B cell (primary cell): ENCODE results near the gene CEP250. TPM values are rescaled to one million over a fixed set of nuclear protein-coding genes. Genes with fewer than 3 reads are reported as not detected.

Experiments used
- ATAC-seq: fragments of 200-7000 bp; cut with Tn5 transposase; one replicate; pipeline ENCODE4 v1.10.0; 2021; ENCODE audit warnings: low read depth, mild to moderate bottlenecking, moderate number of reproducible peaks, moderate library complexity
- CTCF ChIA-PET: fragments of 350-600 bp; sonication (Branson Sonifier 250); formaldehyde crosslinking; loops from one replicate; lab custom pipeline; 2021; ENCODE audit warnings: antibody characterized with exemption, inconsistent platforms; lab: Charles Lee
- POLR2A ChIA-PET: fragments of 350-600 bp; sonication (Branson Sonifier 250); formaldehyde crosslinking; loops from one replicate; lab custom pipeline; 2021; ENCODE audit warnings: antibody characterized with exemption; lab: Charles Lee
- DNase-seq: peaks from one replicate; pipeline ENCODE4 v3.0.0; 2013
- H2AFZ ChIP-seq: 2 replicates; pipeline ENCODE4 v1.6.1; 2012; ENCODE audit warnings: mild to moderate bottlenecking, low read depth, low read length; ENCODE audit not compliant: insufficient read depth, poor library complexity, severe bottlenecking
- H3K27ac ChIP-seq, 2 donors: 1 replicate in 1 of 2; 2 replicates in 1 of 2; pipeline ENCODE4 v1.5.1; 2012 to 2013; ENCODE audit warnings: low read length in 2 of 2, mild to moderate bottlenecking in 2 of 2, moderate library complexity in 1 of 2
- H3K27me3 ChIP-seq, 4 experiments: fragments of 200-600 bp in 1 of 4; sonication (generic) in 1 of 4; replicated peaks in 1 of 4; 1 replicate in 2 of 4; 2 replicates in 2 of 4; pipeline versions ENCODE4 v1.6.1 to v1.7.0; 2013 to 2016; ENCODE audit warnings: low read length in 3 of 4, mild to moderate bottlenecking in 2 of 4, mixed read lengths in 1 of 4, moderate library complexity in 1 of 4; ENCODE audit not compliant: insufficient read depth in 4 of 4, control insufficient read depth in 3 of 4; ENCODE audit errors: control extremely low read depth in 1 of 4
- H3K36me3 ChIP-seq, 2 experiments: replicated peaks in 1 of 2; 1 replicate in 1 of 2; 2 replicates in 1 of 2; pipeline versions ENCODE4 v1.6.1 to v1.7.1; 2013; ENCODE audit warnings: low read length in 1 of 2; ENCODE audit not compliant: insufficient read depth in 2 of 2, control insufficient read depth in 1 of 2; ENCODE audit errors: control extremely low read depth in 1 of 2, extremely low read depth in 1 of 2
- H3K4me1 ChIP-seq, 2 donors: fragments of 200-600 bp in 1 of 2; sonication (generic) in 1 of 2; 1 replicate in 1 of 2; 2 replicates in 1 of 2; pipeline versions ENCODE4 v1.5.1 to v1.6.1; 2013 to 2017; ENCODE audit warnings: low read length in 2 of 2; ENCODE audit not compliant: control insufficient read depth in 2 of 2, insufficient read depth in 2 of 2
- H3K4me2 ChIP-seq: replicated peaks from 2 replicates; pipeline ENCODE3; 2012; ENCODE audit warnings: mild to moderate bottlenecking, low read depth, low read length; ENCODE audit not compliant: poor library complexity, severe bottlenecking
- H3K4me3 ChIP-seq, 5 experiments: fragments of 200-600 bp in 1 of 5; sonication (generic) in 1 of 5; 1 replicate in 3 of 5; 2 replicates in 2 of 5; pipeline versions ENCODE4 v1.5.1 to v1.7.0; 2011 to 2016; ENCODE audit warnings: low read length in 4 of 5, mild to moderate bottlenecking in 4 of 5, low read depth in 2 of 5, control low read depth in 1 of 5, moderate library complexity in 1 of 5; ENCODE audit not compliant: insufficient read depth in 1 of 5; ENCODE audit errors: control extremely low read depth in 1 of 5, extremely low read depth in 1 of 5
- H3K79me2 ChIP-seq: fragments of 200-600 bp; sonication (generic); one replicate; pipeline ENCODE4 v1.6.0; 2016; ENCODE audit warnings: low read length; ENCODE audit not compliant: control insufficient read depth, insufficient read depth
- H3K9ac ChIP-seq: fragments of 200-600 bp; sonication (generic); 2 replicates; pipeline ENCODE4 v1.6.1; 2017; ENCODE audit warnings: mild to moderate bottlenecking, low read length, moderate library complexity
- H3K9me3 ChIP-seq, 3 donors: one replicate each; pipeline versions ENCODE4 v1.6.1 to v1.7.1; 2013; ENCODE audit warnings: low read length in 2 of 3; ENCODE audit not compliant: control insufficient read depth in 2 of 3, insufficient read depth in 1 of 3; ENCODE audit errors: control extremely low read depth in 1 of 3
- H4K20me1 ChIP-seq: 2 replicates; pipeline ENCODE4 v1.6.0; 2012; ENCODE audit warnings: mild to moderate bottlenecking, low read length; ENCODE audit not compliant: insufficient read depth, control insufficient read depth, poor library complexity, severe bottlenecking
- H3K27ac Mint-ChIP-seq: one replicate; pipeline ENCODE4 v1.8.0; 2021; ENCODE audit warnings: mixed read lengths
- H3K27me3 Mint-ChIP-seq: one replicate; pipeline ENCODE4 v1.8.0; 2021; ENCODE audit warnings: mixed read lengths
- H3K4me1 Mint-ChIP-seq: one replicate; pipeline ENCODE4 v1.8.0; 2021; ENCODE audit warnings: mixed read lengths
- H3K4me3 Mint-ChIP-seq: one replicate; pipeline ENCODE4 v1.8.0; 2021; ENCODE audit warnings: mixed read lengths
- H3K9me3 Mint-ChIP-seq: one replicate; pipeline ENCODE4 v1.8.0; 2022; ENCODE audit warnings: mixed read lengths; ENCODE audit not compliant: insufficient read depth
- CTCF ChIP-seq: fragments of 200-600 bp; IDR thresholded peaks from one replicate; pipeline ENCODE4 v1.8.0; 2022; ENCODE audit warnings: antibody characterized with exemption, mild to moderate bottlenecking
- EZH2 ChIP-seq: IDR thresholded peaks from 2 replicates; pipeline ENCODE4 v1.6.1; 2012; ENCODE audit warnings: borderline replicate concordance, low read depth, mild to moderate bottlenecking, moderate library complexity, low read length; ENCODE audit not compliant: insufficient read depth, poor library complexity, severe bottlenecking
- WGBS: methylation state at CpG from one replicate; pipeline ENCODE4 v1.1.5; 2013; ENCODE audit warnings: missing lambda C conversion rate; ENCODE audit not compliant: insufficient coverage; 5-methylcytosine and 5-hydroxymethylcytosine counted together
- intact Hi-C: fragments of 100-400 bp; cut with micrococcal nuclease; formaldehyde crosslinking; loops from one replicate; pipeline ENCODE4 v1.10.0; 2022
- polyA plus RNA-seq: library from polyadenylated mRNA; depleted of rRNA; stranded (reverse); fragments of >200 nt; gene quantifications from 2 replicates; pipeline ENCODE4 v1.2.3, GENCODE V29; 2012
- total RNA-seq, 2 donors: library from RNA; stranded (reverse); fragments of 120-200 nt in 1 of 2; gene quantifications; 1 replicate in 1 of 2; 2 replicates in 1 of 2; pipeline versions ENCODE4 v1.2.3 to v1.2.4, GENCODE V29; 2013 to 2022

Gene CEP250
- total and polyA plus RNA-seq, 2 donors (not counting 1 experiment from before 2014, with no cell fraction given), result 14.6 to 78.5 TPM

DNA sequence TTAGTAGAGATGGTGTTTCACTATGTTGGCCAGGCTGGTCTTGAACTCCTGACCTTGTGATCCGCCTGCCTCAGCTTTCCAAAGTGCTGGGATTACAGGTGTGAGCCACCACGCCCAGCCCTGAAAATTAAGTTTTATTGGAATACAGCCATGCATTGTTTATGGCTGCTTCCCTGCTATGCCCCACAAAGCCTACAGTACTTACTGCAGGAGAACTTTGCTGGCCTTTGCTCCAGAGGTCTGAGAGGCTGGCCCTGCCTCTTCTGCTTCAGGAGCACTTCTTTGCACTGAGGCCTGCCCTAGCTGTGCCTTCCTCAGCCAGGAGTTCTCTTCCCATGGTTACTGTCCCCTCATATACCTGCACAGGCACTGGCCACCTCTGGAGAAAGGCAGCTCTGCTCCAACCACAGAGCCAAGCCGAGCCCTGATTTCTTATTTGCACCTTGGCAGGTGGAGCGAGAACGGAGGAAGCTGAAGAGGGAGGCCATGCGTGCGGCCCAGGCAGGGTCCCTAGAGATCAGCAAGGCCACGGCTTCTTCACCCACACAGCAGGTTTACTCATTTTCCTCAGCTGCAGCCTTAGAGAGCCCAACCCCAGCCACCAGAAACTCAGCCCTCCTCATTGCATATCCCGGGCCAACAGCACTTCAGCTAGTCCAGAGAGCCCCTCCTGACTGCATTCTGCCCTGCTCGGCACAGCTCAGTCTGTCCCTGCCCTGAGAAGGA is 53.3 kb downstream of the CEP250 start:
- Mint-ChIP-seq H3K27ac (peak overlapping the region; percentile 86), H3K9me3 (no peaks in the 10 kb centered on the region), H3K27me3 (no peaks in the 10 kb centered on the region), H3K4me1 (peaks cover 54% of the 10 kb centered on the region), H3K4me3 (peak overlapping the region; percentile 73)
- Histone ChIP-seq H3K4me1 (peaks cover 47 to 53% of the 10 kb centered on the region in 2 donors), H3K27ac (peak overlapping the region in 1 of 2 donors; percentile 55), H3K4me2 (peak overlapping the region; percentile 61), H3K79me2 (peaks cover 61% of the 10 kb centered on the region), H3K9ac (no peak overlapping the region), H4K20me1 (peaks cover 40% of the 10 kb centered on the region), H3K9me3 (no peaks in the 10 kb centered on the region), H2AFZ (no peak overlapping the region), H3K27me3 (no peaks in the 10 kb centered on the region), H3K4me3 (no peak overlapping the region), H3K36me3 (peaks cover 5 to 85% of the 10 kb centered on the region in 2 experiments)
- DNase-seq, result peak; percentile 46
- 43% methylated on average over 8 of the region's 10 CpGs for WGBS
- TF ChIP-seq CTCF (no peak), EZH2 (no peak)
- POLR2A ChIA-PET, result interaction anchor here (1.4 kb wide), 1 partner anchor 18 kb away, joined by 5 read pairs; no protein-coding TSS in a partner anchor
- peak; percentile 88 for ATAC-seq
- intact Hi-C loops, result no loop called here
- CTCF ChIA-PET, result interaction anchor here (1.1 kb wide), 1 partner anchor 45 kb away, joined by 3 read pairs; no protein-coding TSS in a partner anchor
